HG02798 (cell line): ENCODE results near the gene SLC28A1.
"Not testable (repeated sequence)": the region's sequence is repeated elsewhere in the genome, so short reads cannot be mapped to it uniquely, and the experiment has no call there.

Experiments
- ATAC-seq: cut with Tn5 transposase; IDR thresholded peaks from one replicate; pipeline ENCODE4 v1.9.1; 2021; ENCODE audit warnings: mild to moderate bottlenecking; ENCODE audit not compliant: unreplicated experiment, poor library complexity

SLC28A1 gene, protein sequence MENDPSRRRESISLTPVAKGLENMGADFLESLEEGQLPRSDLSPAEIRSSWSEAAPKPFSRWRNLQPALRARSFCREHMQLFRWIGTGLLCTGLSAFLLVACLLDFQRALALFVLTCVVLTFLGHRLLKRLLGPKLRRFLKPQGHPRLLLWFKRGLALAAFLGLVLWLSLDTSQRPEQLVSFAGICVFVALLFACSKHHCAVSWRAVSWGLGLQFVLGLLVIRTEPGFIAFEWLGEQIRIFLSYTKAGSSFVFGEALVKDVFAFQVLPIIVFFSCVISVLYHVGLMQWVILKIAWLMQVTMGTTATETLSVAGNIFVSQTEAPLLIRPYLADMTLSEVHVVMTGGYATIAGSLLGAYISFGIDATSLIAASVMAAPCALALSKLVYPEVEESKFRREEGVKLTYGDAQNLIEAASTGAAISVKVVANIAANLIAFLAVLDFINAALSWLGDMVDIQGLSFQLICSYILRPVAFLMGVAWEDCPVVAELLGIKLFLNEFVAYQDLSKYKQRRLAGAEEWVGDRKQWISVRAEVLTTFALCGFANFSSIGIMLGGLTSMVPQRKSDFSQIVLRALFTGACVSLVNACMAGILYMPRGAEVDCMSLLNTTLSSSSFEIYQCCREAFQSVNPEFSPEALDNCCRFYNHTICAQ

DNA sequence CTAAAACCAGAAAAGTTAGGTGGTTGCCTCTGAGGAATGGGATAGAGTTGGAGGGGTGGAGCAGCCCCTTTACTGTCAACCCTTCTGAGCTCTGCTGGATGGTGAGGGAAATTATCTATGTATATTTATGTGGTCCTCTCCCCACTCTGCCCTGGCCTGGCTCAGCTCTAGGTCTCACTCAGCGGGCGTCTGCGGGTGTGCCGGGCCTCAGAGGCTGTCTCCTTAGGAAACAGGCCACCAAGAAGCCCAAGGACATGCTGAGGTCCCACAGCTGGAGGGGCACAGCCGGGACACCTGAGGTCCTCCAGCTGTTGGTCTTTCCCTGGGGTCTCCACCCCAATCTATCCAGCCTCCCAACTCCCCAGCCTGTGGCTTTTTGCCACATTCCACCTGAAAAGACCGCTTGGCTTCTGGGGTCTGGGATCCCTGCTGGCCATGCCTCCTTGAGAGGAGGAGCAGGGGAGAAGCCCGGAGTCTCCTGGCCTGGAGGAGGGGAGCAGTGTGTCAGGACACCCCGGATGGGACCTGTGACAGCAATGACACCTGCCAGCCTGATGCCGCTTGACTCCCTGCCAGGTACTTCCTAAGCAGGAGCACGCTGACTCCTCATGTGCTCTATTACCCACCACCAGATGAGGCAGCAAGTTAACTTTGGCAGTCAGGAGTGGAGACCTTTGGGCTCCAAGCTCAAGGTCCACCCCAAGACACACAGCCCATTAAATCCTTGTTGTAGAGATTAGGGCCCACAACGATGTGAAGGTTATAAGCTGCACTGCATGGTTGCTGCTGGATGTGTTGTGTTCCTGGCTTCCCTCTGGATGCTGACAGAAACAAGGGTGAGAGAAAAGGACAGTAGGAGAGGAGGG lies at the start of gene SLC28A1:
Gene SLC28A1 (plus strand): TSS at position 747 of the 866 bp plus-strand sequence. CDS start 3,099 bp downstream, outside the sequence.
- ATAC-seq = no peak

- ATAC-seq = no peak
These were observed 49.5 kb upstream of the SLC28A1 start for GRCh38 chr15:84834969-84835368.

GRCh38 chr15:84835661-84836337 lies 48.7 kb upstream of the SLC28A1 start:
- no peak for ATAC-seq

GRCh38 chr15:84836844-84837243 lies 47.6 kb upstream of the SLC28A1 start:
- no peak for ATAC-seq

DNA sequence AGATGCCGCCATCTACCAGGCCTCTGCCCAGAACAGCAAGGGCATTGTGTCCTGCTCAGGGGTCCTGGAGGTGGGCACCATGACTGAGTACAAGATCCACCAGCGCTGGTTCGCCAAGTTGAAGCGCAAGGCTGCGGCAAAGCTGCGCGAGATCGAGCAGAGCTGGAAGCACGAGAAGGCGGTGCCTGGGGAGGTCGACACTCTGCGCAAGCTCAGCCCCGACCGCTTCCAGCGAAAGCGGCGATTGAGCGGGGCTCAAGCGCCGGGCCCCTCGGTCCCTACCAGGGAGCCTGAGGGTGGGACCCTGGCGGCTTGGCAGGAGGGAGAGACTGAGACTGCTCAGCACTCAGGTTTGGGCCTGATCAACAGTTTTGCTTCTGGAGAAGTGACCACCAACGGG lies 44.7 kb upstream of the SLC28A1 start:
- ATAC-seq = no peak

DNA sequence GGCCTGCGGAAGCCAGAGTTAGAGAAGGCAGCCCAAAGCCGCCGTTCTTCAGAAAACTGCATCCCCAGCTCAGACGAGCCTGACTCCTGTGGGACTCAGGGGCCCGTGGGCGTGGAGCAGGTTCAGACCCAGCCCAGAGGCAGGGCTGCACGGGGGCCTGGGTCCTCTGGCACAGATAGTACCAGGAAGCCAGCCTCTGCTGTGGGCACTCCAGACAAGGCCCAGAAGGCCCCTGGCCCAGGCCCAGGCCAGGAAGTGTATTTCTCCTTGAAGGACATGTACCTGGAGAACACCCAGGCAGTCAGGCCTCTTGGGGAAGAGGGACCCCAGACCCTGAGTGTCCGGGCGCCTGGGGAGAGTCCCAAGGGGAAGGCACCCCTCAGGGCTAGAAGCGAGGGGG lies 44.2 kb upstream of the SLC28A1 start:
- ATAC-seq = no peak

GRCh38 chr15:84840741-84841429 lies 43.6 kb upstream of the SLC28A1 start:
- ATAC-seq = no peak

- no peak for ATAC-seq
These were observed 41.7 kb upstream of the SLC28A1 start for GRCh38 chr15:84842781-84843180.

DNA sequence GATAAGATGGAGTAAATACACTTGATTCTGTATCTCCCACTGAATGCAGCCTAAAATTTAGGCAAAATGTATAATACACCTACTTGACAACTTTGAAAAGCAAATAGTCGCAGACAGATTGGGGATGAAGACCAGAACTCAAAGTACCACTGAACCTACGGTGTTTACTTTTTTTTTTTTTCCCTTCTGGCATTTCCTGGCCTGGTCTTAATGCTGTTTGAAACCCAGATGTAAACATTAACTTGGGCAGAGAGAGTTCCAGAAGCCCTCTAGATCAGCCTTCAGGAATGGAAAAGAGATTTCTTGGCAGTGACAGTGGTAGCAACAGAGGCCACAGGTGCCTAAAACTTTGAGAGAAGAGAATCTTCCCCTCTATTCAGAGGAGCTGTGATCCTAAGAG lies 39.5 kb upstream of the SLC28A1 start:
- no peak for ATAC-seq

DNA sequence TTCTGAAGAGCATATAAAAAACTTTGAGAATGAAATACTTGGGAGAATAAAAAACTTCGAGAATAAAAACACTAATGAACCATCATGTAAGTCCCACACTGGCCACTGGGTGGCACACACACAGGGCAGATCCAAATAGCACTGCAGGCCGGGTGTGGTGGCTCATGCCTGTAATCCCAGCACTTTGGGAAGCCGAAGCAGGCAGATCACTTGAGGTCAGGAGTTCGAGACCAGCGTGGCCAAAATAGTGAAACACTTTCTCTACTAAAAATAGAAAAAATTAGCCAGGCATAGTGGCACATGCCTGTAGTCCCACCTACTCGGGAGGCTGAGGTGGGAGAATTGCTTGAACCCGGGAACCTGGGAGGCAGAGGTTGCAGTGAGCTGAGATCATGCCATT lies 38.8 kb upstream of the SLC28A1 start:
- ATAC-seq = not testable (repeated sequence)

- ATAC-seq = no peak
These were observed 38.2 kb upstream of the SLC28A1 start for GRCh38 chr15:84846269-84846668.

- ATAC-seq = no peak
These were observed 37.1 kb upstream of the SLC28A1 start for GRCh38 chr15:84847382-84847781.

DNA sequence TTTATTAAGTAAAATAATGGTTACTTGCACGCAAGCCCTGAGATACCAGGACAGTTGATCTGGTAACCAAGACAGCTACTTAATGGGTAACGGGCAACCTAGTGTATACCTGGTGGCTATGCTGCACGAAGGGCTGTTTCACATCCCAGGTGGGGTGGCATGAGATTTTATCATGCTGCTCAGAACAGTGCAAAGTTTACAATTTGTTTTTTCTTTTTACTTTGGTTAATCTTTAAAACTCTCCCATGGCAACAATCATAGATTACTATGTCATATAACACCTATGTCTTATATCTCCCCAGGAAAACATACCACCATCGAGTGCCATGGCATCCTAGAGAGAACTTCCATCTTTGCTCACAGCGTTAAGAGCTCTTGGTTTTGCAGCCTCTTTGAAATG lies 32.2 kb upstream of the SLC28A1 start:
- ATAC-seq = no peak

DNA sequence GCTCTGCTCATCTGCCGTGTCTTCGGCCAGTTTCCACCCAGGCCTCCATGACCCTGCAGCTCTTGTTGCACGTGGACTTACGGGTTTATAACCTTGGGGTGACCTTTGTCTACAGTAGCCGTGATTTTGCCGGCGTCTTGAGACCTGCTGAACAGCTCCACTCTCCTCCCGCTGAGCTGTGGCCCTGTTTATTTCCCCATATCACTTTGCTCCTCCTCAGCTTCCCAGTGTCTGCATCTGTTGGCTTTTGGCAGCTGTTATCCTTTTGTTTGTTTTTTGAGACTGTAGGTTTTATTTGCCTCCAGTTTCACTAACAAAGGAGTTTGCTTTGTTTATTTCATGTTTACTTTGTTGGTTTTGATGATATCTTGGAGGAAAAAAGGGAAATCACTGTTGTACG lies 29.3 kb upstream of the SLC28A1 start:
- no peak for ATAC-seq

DNA sequence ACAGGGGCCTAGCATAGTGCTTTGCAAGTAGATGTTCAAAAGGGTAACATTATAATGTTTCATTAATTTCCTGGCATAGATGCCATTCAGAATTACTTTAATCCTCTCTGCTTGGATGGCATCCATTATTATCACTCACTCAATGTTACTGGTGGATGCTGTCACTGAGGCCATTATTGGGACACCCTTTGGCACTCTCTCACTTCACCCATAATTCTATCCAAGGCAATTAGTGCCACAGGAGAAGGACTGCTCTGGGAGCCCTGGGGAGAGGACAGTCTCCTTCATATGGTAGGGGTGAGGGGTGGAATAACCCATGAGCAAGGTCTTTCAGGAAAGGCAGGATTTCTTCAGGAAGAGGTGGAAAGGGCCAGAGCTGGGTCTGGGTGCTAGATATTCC lies 28.7 kb upstream of the SLC28A1 start:
- ATAC-seq = no peak

DNA sequence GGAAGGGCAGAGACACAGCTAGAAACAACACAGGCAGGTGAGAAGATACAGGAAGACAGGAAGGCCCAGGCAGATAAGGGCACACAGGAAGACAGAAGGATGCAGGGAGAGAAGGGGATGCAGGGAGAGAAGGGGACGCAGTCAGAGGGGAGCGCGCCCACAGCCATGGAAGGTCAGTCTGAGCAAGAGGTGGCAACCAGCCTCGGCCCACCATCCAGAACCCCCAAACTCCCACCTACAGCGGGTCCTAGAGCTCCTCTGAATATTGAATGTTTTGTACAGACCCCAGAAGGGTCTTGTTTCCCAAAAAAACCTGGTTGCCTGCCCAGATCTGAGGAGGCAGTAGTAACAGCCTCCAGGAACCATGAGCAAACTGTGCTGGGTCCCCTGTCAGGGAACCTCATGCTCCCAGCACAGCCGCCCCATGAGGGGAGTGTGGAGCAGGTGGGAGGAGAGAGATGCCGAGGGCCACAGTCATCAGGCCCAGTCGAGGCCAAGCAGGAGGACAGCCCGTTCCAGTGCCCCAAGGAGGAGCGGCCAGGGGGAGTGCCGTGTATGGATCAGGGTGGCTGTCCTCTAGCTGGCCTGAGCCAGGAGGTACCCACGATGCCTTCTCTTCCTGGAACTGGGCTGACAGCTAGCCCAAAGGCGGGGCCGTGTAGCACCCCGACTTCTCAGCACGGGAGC lies 27.6 kb upstream of the SLC28A1 start:
- ATAC-seq = no peak

GRCh38 chr15:84857418-84858004 lies 27.0 kb upstream of the SLC28A1 start:
- ATAC-seq = no peak

- no peak for ATAC-seq
These were observed 26.2 kb upstream of the SLC28A1 start for GRCh38 chr15:84858231-84858630.

DNA sequence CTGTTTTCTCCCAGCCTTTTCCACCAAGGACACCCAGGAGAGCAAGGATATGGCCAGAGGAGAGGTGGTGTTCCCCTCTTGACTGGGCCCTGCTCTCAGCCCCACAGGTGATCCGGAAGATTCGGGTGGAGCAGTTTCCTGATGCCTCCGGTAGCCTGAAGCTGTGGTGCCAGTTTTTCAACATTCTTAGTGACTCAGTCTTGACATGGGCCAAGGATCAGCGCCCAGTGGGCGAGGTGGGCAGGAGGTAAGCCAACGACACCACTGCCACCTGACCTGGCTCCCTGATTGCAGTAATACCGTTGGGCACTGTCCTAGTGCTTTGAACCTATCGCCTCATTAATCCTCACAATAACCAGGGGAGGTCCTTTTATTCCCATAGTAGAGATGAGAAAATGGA lies 25.3 kb upstream of the SLC28A1 start:
- no peak for ATAC-seq
